Mesenteric fat pad (tissue), 1 donor: ENCODE data around the gene DIAPH1. TPM values are rescaled to one million over a fixed set of nuclear protein-coding genes. Genes with fewer than 3 reads are reported as not detected.

ENCODE experiments used
- DNase-seq: peaks from one replicate; pipeline ENCODE4 v3.0.0-alpha.2; 2020; ENCODE audit warnings: low spot score
- total RNA-seq: library from RNA; stranded (reverse); fragmentation: NEBNext Ultra II Directional; extraction: Animal tissue kit (Norgen Biotek cat#: 25700); gene quantifications from one replicate; pipeline ENCODE4 v1.2.1, GENCODE V29; 2021
- donor health status: DM: yes; HTN: yes; CAD: no.

The DIAPH1 gene
- total RNA-seq, 1 donor from 2014 or later: 49.5 TPM

DNA sequence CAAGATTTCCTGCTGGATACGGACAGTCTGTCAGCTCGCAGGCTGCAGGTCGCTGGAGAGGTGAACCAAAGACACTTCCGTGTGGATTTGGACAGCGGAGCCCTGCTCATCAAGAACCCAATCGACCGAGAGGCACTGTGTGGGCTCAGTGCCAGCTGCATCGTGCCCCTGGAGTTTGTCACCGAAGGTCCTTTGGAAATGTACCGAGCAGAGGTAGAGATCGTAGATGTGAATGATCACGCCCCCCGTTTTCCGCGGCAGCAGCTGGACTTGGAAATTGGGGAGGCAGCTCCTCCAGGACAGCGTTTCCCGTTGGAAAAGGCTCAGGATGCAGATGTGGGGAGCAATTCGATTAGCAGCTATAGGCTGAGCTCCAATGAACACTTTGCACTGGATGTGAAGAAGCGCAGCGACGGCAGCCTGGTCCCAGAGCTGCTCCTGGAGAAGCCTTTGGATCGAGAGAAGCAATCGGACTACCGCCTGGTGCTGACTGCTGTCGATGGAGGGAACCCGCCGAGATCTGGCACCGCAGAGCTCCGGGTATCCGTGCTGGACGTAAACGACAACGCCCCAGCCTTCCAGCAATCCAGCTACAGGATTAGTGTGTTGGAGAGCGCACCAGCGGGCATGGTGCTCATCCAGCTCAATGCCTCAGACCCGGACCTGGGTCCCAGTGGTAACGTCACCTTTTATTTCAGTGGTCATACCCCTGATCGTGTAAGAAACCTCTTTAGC, 133.3 kb downstream of the DIAPH1 start:
- no peak for DNase-seq

DNA sequence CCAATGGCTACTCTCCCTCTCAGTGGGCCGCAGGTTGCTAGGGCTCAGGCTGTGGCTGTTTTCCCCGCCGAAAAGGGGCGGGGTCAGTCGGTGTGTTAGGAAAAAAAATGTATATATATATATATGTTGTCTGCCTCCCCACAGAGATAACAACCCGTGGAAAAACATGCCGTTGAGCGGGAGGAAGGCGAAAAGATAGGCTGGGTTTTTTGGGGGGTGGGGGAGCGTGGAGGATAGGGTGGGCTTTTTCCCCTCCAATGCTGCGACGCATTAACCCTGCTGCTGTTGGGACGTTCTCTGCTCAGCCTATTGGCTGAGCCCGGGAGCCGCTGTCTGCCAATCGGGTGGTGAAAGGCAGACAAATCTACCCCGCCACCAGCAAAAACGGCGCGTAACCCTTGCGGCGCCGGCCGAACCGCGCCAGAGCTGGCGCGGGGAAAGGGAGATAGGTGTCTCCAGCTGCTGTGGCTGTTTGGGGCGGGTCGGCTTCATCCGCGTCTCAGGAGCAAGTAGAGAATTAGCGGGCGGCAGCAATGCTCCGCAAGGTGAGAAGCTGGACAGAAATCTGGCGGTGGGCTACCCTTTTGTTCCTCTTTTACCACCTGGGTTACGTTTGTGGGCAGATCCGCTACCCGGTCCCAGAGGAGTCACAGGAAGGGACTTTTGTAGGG, 134.0 kb downstream of the DIAPH1 start, which contains the start of gene PCDHGC4:
TSS of gene PCDHGC4 (plus strand) at position 390 of the 671 bp plus-strand sequence. CDS start at position 534, 144 bp downstream.
- no peak for DNase-seq

DNA sequence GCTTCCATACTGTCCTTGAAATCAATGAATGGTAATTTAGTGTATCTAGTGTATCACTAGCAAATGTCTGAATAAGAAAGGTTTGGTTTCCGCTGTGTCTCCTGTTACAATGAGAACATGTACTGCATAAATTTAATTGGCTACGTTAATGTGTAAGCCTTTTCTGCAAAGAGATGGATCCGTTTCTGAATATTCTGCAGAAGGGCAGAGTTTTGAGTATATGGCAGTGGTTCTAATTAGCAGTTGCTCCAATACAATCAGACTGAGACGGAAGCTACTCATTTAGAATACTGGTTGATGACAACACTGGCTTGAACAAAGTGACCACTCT, 134.5 kb downstream of the DIAPH1 start:
- no peak for DNase-seq

DNA sequence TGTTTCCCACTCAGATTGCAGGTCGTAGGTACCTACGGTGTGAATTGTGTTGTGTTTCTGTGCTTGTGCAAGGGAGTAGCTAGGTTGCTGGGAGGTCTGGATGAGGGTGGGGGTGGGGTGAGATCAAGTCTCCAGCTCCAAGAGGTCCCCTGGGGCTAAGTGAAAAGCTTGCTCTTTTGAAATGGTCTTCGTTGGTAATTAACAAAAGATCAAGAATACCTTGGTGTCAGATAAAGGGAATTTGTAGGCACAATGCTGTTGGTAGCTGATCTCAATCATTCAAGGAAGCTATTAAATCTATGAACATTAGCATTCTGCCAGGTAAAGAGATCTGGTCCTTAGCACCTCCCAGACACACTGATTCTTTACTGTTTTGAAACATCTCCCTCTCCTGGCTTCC, 134.9 kb downstream of the DIAPH1 start:
- DNase-seq: no peak

DNA sequence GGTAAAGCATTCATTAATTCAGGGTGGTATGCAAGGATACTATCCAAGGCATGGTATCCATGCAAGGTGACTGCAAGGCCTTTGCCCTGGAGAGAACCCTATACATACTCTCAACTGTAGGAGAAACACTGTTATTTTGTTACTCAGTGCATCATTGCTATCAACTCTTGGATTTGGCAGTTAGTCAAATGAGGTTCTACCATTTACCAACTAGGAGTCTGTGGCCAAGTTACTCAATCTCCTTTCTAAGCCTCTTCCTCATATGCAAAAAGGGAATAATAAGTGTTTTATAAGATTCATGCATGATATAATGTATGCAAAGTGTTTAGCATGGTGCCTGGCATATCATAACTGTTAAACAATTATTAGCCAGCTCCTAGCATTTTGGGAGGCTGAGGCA, 139.0 kb downstream of the DIAPH1 start:
- no peak for DNase-seq

DNA sequence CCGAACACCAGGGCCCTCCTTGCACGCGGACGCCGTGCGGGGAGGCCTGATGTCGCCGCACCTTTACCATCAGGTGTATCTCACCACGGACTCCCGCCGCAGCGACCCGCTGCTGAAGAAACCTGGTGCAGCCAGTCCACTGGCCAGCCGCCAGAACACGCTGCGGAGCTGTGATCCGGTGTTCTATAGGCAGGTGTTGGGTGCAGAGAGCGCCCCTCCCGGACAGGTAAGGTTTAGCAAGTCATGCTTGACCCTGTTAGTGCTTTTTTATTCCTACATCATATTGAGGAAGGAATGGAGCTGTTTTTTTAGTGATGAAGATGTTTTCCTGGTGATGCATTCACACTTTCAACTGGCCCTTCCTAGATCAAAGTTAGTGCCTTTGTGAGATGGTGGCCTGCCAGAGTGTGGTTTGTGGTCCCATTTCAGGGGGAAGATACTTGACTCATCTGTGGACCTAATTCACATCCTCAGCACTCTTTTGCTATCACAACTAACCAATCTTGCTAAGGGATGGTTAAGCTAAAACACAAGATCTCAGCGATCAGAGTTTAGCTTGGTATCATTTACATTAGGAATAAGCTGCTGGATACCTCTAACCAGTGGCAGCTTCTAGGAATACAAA, 140.4 kb downstream of the DIAPH1 start:
- no peak for DNase-seq

DNA sequence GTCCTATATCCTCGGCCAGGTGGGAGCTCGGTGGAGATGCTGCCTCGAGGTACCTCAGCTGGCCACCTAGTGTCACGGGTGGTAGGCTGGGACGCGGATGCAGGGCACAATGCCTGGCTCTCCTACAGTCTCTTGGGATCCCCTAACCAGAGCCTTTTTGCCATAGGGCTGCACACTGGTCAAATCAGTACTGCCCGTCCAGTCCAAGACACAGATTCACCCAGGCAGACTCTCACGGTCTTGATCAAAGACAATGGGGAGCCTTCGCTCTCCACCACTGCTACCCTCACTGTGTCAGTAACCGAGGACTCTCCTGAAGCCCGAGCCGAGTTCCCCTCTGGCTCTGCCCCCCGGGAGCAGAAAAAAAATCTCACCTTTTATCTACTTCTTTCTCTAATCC, 141.0 kb downstream of the DIAPH1 start:
- no peak for DNase-seq

DNA sequence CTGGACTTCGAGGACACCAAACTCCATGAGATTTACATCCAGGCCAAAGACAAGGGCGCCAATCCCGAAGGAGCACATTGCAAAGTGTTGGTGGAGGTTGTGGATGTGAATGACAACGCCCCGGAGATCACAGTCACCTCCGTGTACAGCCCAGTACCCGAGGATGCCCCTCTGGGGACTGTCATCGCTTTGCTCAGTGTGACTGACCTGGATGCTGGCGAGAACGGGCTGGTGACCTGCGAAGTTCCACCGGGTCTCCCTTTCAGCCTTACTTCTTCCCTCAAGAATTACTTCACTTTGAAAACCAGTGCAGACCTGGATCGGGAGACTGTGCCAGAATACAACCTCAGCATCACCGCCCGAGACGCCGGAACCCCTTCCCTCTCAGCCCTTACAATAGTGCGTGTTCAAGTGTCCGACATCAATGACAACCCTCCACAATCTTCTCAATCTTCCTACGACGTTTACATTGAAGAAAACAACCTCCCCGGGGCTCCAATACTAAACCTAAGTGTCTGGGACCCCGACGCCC, 141.7 kb downstream of the DIAPH1 start:
- no peak for DNase-seq

DNA sequence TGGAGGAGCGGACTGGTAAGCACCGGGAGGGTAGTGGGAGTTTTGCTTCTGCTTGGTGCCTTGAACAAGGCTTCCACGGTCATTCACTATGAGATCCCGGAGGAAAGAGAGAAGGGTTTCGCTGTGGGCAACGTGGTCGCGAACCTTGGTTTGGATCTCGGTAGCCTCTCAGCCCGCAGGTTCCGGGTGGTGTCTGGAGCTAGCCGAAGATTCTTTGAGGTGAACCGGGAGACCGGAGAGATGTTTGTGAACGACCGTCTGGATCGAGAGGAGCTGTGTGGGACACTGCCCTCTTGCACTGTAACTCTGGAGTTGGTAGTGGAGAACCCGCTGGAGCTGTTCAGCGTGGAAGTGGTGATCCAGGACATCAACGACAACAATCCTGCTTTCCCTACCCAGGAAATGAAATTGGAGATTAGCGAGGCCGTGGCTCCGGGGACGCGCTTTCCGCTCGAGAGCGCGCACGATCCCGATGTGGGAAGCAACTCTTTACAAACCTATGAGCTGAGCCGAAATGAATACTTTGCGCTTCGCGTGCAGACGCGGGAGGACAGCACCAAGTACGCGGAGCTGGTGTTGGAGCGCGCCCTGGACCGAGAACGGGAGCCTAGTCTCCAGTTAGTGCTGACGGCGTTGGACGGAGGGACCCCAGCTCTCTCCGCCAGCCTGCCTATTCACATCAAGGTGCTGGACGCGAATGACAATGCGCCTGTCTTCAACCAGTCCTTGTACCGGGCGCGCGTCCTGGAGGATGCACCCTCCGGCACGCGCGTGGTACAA, 142.5 kb downstream of the DIAPH1 start:
- no peak for DNase-seq

DNA sequence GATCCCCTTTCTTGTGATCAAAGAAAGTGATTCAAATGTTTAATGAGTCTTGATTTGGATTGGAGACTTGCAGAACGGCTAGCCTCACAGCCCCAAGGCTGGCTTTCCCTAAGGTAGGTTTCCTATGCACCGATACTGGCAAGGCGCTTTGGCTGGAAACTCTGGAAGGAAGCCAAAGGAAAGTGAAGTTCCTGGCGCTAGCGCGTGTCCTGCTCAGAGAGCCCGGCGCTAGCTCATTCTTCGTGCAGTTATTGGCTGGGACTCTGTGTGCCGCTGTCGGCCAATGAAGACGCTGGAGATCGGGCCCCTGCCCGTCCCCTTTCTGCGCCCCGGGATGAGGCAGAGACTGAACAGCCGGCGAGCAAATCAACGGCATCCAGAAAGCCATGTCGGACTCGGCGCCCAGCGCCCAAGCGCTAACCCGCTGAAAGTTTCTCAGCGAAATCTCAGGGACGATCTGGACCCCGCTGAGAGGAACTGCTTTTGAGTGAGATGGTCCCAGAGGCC, 143.1 kb downstream of the DIAPH1 start, which contains the start of gene PCDHGC3:
TSS of gene PCDHGC3 (plus strand) at position 342 of the 507 bp plus-strand sequence. CDS start at position 493, 151 bp downstream.
- peak; percentile 94 for DNase-seq

DNA sequence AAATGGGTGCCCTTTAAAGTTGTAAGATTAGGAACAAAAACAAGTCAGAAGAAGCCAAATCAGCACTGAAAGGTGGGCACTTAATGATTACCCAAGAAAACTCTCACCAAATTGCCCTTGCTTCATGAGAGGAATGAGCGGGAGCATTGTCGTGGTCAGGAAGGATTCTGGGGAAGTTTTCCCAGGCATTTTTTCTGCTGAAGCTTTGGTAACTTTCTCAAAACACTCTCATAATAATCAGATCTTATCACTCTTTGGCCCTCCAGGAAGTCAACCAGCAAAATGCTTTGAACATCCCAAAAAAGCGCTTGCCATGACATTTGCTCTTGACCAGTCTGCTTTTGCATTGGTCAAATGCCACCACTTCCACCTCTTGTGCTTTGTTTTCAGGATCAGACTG, 153.4 kb downstream of the DIAPH1 start:
- no peak for DNase-seq

Other genes with a start within 250 kb of the DIAPH1 start
- gene PCDHGB3, start 248.8 kb downstream of the DIAPH1 start, total RNA-seq: 2.7 TPM
- gene PCDHGA6, start 245.1 kb downstream of the DIAPH1 start, total RNA-seq: 3.1 TPM
- 1.9 TPM for gene PCDHGA7, start 236.3 kb downstream of the DIAPH1 start, total RNA-seq
- gene PCDHGB4, start 231.3 kb downstream of the DIAPH1 start, total RNA-seq: 3.2 TPM
- gene PCDHGA8, start 226.4 kb downstream of the DIAPH1 start, total RNA-seq: 0.87 TPM
- 5.9 TPM for gene PCDHGB5, start 221.1 kb downstream of the DIAPH1 start, total RNA-seq
- gene PCDHGA9, start 216.2 kb downstream of the DIAPH1 start, total RNA-seq: 3.9 TPM
- gene PCDHGB6, start 211.0 kb downstream of the DIAPH1 start, total RNA-seq: 5.3 TPM
- 4.2 TPM for gene PCDHGA10, start 206.0 kb downstream of the DIAPH1 start, total RNA-seq
- 8.1 TPM for gene PCDHGB7, start 201.3 kb downstream of the DIAPH1 start, total RNA-seq
- 3.1 TPM for gene PCDHGA11, start 197.9 kb downstream of the DIAPH1 start, total RNA-seq
- 4.6 TPM for gene PCDHGA12, start 188.5 kb downstream of the DIAPH1 start, total RNA-seq
- gene PCDHGC3, start 143.0 kb downstream of the DIAPH1 start, total RNA-seq: 46.8 TPM
- 1.7 TPM for gene PCDHGC4, start 134.0 kb downstream of the DIAPH1 start, total RNA-seq
- gene PCDHGC5, start 129.9 kb downstream of the DIAPH1 start, total RNA-seq: 1.1 TPM
- 39.3 TPM for gene HDAC3, start 17.8 kb upstream of the DIAPH1 start, total RNA-seq
- gene RELL2, start 18.0 kb upstream of the DIAPH1 start, total RNA-seq: 1.5 TPM
- 11.5 TPM for gene FCHSD1, start 32.4 kb upstream of the DIAPH1 start, total RNA-seq
- 24.2 TPM for gene ARAP3, start 63.2 kb upstream of the DIAPH1 start, total RNA-seq